HL-60 (cell line): ENCODE measurements around the gene SRMS.

Experiments
- CTCF ChIP-seq: IDR thresholded peaks from one replicate; pipeline ENCODE4 v1.5.1; 2011; ENCODE audit warnings: low read length, control low read depth, inconsistent platforms; ENCODE audit not compliant: insufficient read depth
- POLR2AphosphoS5 ChIP-seq: IDR thresholded peaks from 2 replicates; pipeline ENCODE4 v1.6.1; 2012; ENCODE audit warnings: low read depth

GRCh38 chr20:63519668-63520503, 27.7 kb downstream of the SRMS start:
- TF ChIP-seq CTCF (no peak), POLR2AphosphoS5 (no peak)
